Dermis microvascular lymphatic vessel endothelial cell (primary cell): Measurements from ENCODE around the gene ITGA8. TPM values are rescaled to one million over a fixed set of nuclear protein-coding genes. Genes with fewer than 3 reads are reported as not detected.
"Not testable (repeated sequence)": the region's sequence is repeated elsewhere in the genome, so short reads cannot be mapped to it uniquely, and the experiment has no call there.

Experiments used
- DNase-seq, 2 donors: peaks; one replicate each; pipeline versions ENCODE4 v3.0.0 to v3.0.0-alpha.2; 2010; ENCODE audit warnings: low read depth in 2 of 2
- total RNA-seq: library from RNA; depleted of rRNA; stranded (reverse); fragments of >200 nt; gene quantifications from 2 replicates; pipeline ENCODE4 v1.2.1, GENCODE V29; 2014

Gene ITGA8
- 1.2 and 3.5 TPM in 2 replicates for total RNA-seq

DNA sequence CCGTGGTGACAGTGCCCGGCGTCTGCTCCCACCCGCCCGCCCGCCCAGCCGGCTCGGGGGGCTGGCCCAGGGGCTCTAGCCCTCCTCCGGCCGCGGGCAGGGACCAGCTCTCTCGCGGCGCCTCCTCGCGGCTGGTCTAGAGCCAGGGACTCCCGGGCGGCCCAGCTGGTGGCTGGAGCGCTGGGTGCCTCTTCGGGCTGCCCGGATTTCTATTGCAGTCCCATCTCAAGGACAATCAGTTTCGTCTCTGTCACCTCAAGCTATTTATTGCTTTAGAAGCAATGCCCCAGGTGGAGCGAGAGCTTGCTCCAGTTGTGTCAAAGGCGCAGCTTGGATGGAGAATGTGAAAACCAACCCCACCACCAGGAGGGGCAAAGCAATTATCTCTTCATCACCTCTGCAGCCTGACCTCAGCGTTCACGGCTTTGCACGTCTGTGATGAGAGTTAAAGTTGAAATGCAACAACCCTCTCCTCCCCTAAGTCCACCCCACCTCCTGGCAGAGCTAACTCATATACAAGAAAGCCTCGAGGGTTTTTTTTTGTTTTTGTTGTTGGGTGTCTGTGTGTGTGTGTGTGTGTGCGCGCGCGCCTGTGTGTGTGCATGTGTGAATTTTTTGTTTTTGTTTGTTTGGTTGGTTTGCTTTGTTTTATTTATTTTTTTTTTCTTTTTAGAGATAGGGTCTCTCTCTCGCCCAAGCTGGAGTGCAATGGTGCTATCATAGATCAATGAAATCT lies at the start of gene ITGA8:
Gene ITGA8 (minus strand): TSS at position 24 of the 736 bp plus-strand sequence. CDS start 151 bp downstream, outside the sequence.
- peak; percentile 17 to 42 for DNase-seq

DNA sequence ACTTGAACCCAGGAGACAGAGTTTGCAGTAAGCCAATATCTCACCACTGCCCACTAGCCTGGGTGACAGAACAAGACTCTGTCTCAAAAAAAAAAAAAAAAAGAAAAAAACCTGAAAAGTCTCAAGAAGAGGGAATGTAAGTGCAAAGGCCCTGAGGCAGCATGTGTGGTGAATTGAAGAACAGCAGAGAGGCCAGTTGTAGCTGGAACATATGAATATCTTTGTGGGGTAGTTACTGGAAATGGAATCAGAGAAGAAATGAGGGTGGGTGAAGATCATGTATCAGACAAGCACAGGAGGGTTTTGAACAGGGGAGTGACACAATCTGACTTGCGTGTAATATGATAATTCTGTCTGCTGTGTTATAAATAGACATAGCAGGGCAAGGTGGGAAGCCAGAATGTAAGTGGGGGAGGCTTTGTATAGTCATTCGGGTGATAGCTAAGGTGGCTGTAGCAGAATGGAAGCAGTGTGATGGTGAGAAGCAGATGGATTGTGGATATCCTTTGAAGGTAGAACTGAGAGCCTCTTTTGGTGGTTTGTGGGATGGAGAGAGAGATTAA lies 45.3 kb upstream of the ITGA8 start:
- DNase-seq = no peak

GRCh38 chr10:15763006-15763405 lies 43.3 kb upstream of the ITGA8 start:
- no peak for DNase-seq

DNA sequence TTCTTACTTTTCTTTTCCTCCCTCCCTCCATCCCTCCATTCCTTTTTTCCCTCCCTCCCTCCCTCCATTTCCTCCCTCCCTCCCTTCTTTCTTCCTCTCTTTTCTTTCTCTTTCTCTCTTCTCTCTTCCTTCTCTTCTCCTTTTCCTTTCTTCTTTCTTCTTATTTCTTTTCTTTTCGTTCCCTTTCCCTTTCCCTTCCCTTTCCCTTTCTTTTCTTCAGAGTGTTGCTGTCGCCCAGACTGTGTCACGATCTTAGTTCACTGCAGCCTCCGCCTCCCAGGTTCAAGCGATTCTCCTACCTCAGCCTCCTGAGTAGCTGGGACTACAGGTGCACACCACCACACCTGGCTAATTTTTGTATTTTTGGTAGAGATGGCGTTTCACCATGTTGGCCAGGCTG lies 42.5 kb upstream of the ITGA8 start:
- DNase-seq = not testable (repeated sequence)

DNA sequence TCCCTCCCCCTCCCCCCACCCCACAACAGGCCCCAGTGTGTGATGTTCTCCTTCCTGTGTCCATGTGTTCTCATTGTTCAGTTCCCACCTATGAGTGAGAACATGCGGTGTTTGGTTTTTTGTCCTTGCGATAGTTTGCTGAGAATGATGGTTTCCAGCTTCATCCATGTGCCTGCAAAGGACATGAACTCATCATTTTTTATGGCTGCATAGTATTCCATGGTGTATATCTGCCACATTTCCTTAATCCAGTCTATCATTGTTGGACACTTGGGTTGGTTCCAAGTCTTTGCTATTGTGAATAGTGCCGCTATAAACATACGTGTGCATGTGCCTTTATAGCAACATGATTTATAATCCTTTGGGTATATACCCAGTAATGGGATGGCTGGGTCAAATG lies 41.5 kb upstream of the ITGA8 start:
- DNase-seq = not testable (repeated sequence)

DNA sequence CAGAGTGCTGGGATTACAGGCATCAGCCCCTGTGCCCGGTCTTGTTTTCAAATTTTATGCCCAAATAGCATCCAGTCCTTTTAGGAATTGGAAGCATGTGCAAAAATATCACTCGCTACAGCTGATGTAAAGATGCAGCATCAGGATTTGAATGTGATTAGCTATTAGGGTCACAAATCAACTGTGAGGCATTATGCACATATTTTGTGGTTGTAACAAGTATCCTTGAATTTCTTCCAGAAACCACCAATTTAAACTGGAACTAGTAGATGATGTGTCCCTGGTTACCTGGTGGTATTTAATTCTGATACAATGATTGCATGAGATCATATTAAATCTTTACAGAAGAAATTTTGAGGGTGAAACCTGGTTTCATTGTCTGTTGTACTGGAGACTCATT lies 41.0 kb upstream of the ITGA8 start:
- DNase-seq = no peak

DNA sequence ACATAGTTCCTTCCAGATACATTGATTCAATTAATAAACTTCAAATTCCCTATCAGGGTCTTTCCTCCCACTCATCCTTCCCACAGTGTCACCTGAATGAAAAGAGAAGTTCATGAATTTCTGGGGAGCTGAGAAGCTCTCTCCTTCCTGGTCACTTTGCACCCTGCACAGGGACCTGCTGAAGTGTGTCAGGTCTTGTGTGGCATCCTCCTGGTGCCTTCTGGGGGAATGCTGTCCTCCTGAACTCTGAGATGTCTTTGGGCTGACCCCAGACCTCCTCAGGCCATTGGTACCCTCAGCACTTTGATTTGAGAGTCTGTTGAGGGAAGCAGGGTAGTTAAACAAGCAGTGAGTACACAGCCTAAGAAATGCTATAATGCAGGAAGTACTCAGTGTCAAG lies 39.5 kb upstream of the ITGA8 start:
- DNase-seq = no peak

GRCh38 chr10:15758618-15759017 lies 38.9 kb upstream of the ITGA8 start:
- DNase-seq = no peak

DNA sequence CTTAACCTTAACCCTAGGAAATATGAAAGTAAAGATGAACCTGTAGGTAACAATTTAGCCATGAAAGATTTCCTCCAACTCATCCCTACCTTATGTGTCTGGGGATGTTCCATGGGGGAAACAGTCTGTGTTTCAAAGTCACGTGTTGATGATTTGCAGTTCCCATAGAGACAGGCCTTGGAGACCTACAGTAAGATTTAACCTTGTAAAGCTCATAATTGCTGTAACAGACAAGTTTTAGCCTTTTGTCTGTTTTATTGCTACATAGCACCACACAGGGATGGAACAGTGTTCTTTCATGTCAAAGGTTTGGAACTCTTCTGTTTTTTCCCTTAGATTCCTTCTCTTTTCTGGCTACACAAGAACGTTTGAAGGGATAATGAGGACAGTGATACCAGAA lies 35.2 kb upstream of the ITGA8 start:
- no peak for DNase-seq

DNA sequence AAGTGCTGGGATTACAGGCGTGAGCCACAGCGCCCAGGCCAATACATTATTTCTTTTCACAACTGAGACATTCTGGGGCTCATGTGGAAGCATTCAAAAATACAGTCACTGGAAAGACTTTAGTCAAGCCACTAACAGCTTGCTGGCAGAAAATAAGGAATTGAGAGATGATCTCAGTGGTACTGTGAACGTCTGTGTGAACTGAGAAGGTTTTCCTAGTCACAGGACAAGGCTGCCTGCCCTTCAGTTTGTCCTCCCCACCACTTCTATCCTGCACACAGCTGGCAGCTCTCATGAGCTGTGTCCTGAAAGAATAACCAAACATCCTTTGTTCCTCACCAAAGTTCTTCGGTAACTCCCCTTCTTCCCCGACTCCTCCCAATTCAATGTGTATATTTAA lies 31.3 kb upstream of the ITGA8 start:
- DNase-seq = no peak

DNA sequence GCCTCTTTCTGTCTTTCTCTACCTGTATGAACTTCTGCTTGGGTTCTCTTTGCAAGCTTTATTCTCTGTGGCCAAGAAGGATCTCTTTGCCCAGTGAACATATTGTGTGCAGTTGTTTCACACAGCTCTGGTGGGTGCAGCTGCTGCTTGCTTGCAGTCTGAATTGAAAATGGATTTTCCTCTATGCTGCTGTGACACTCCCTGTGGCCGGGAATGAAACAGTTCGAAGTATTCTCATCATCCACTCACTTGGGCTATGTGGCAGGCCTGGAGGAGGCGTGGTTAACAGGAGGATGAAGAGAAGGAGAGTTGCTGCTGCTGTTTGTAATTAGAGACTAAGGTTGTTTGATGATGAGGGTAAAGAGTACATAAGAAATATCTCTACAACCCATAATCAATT lies 28.4 kb upstream of the ITGA8 start:
- no peak for DNase-seq

GRCh38 chr10:15747632-15748031 lies 27.9 kb upstream of the ITGA8 start:
- DNase-seq = no peak

DNA sequence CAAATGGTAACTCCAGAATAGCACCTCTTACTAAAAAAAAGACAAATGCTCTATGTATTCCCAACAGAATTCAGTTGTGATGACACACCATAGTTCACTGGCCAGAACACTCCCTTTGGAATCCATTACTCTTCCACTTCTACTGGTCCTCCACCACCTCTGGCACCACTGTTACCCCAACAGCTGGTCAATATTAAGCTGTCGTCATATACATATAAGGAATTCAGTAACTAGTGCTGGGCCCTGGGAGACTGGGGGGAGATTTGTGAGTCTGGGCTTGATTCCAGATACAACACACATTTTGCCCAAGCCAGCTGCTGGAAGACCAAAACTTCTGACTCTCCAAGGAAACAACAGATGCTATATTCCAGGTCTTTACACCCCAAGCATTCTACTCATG lies 26.0 kb upstream of the ITGA8 start:
- no peak for DNase-seq

GRCh38 chr10:15744217-15744865 lies 24.6 kb upstream of the ITGA8 start:
- peak; percentile 73 to 79 for DNase-seq

GRCh38 chr10:15743443-15743842 lies 23.7 kb upstream of the ITGA8 start:
- no peak for DNase-seq

- DNase-seq = no peak
Measured at GRCh38 chr10:15742836-15743235, 23.1 kb upstream of the ITGA8 start.

GRCh38 chr10:15742102-15742501 lies 22.4 kb upstream of the ITGA8 start:
- DNase-seq = no peak

DNA sequence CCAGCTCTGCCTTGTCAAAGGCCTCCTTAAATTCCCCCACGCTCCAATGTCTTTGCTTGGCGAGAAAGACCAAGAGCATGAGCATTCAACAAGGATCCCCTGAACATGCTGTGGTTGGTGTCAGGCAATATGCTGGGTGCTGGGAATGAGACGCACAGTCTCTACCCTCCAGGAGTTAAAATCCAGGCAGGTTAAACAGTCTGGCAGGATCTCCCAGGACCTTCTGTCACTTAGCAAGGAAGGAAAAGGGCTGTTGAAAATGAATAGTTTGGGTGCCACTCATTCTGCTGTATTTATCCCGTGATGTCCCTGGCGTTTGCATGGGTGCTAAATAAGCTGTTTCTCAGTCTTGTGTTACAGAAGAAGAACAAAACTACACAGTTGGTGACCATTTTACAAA lies 21.9 kb upstream of the ITGA8 start:
- DNase-seq = no peak

GRCh38 chr10:15740261-15740660 lies 20.5 kb upstream of the ITGA8 start:
- no peak for DNase-seq

DNA sequence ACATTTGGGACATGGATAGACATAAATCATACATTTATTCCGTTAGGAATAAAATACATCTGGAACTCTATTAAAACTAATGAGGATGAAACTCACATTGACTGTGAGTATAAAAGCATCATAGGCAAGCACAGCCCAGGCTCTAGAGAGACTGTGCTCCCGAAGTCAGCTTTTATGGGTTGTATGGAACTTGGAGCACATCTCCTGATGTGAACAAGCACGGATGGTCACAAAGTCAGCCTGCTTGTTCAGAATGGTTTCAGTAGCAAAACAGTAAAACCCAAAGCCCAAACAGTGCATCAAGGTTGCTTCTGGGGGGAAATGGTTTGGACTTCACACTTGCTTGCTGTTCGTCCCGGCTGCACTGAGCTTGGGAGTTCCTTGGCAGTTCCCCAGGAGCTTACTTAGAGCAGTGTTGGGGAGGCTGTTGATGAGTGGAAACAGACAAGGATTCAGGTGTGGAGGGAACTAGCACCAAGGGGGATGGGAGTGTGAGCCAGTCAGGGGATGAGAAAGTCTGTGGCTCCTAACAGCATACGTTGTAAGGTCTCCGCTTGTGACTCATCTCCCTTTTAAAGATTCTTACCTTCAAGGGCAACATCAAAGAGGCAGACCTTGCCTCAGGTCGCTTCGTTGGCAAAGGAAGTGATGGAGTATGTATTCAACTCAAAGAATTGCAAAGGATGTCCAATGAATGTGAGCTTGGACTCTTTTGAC lies 19.7 kb upstream of the ITGA8 start:
- DNase-seq = no peak

DNA sequence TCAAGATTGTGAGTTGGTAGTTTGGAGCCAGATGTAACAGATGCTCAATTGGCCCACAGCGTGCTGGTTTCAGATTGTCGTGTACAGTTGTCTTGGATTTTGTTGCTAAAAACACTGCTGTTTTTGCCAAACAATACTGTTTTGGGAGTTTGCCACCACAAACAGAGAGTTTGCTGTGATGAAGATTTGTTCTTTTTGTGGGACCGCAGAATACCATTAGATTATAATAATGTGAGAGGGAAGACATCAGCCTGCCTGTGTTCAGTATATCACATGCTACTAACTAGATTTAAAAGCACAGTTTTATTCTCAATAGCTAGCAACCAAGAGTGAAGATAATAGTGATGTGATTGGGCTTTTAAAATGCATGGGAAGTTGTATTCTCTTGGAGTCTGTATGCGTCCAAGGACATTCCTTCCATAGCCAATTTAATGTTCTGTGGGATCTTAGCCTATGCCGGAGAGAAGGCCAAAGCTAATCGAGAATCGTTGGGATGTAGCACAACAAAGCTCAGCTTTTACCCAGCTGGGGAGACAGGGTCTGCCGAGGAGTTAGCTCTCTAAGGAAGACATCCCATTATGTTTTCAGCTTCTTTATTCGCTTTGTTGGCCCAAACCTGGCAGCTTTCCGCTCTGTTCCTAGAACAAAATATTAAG lies 18.7 kb upstream of the ITGA8 start:
- DNase-seq = no peak

- DNase-seq = no peak
Measured at GRCh38 chr10:15737656-15738055, 17.9 kb upstream of the ITGA8 start.
